ENCODE results near the gene CGRRF1.

GRCh38 chr14:54533100-54533499, 23.4 kb downstream of the CGRRF1 start:
- TF ChIP-seq CTCF (conservative IDR thresholded peaks at IDR 0.05; ENCODE audit: low read length) (no peak), EZH2phosphoT487 (IDR thresholded peaks at IDR 0.05; ENCODE audit: borderline replicate concordance) (no peak)

Data from Loucy (cell line).